SK-N-SH treated with all-trans-retinoic acid at 6 μM for 48 hours (cell line): Measurements from ENCODE around the gene CEP350.

Experiments used
- ATAC-seq: fragments of 200-7000 bp; cut with Tn5 transposase; 3 replicates; pipeline ENCODE4 v1.9.1; 2020; ENCODE audit warnings: mild to moderate bottlenecking, moderate library complexity
- ARNTL ChIP-seq: fragments of 450-650 bp; formaldehyde crosslinking; IDR thresholded peaks from 2 replicates; pipeline ENCODE4 v1.5.0; 2020; ENCODE audit warnings: low read depth, mild to moderate bottlenecking, moderate library complexity, borderline replicate concordance
- BACH2 ChIP-seq: fragments of 250-450 bp; sonication (Bioruptor Pico); IDR thresholded peaks from 2 replicates; pipeline ENCODE4 v1.9.0; 2021; ENCODE audit warnings: mild to moderate bottlenecking, borderline replicate concordance
- CSDC2 ChIP-seq: fragments of 250-450 bp; sonication (Bioruptor Pico); IDR thresholded peaks from 2 replicates; pipeline ENCODE4 v1.5.0; 2020; ENCODE audit warnings: mild to moderate bottlenecking, moderate library complexity
- ESRRG ChIP-seq: fragments of 250-450 bp; sonication (Bioruptor Pico); IDR thresholded peaks from 2 replicates; pipeline ENCODE4 v1.6.1; 2021; ENCODE audit warnings: mild to moderate bottlenecking
- GLIS3 ChIP-seq: fragments of 250-450 bp; sonication (Bioruptor Pico); IDR thresholded peaks from 2 replicates; pipeline ENCODE4 v1.5.0; 2020; ENCODE audit warnings: mild to moderate bottlenecking, moderate library complexity
- ISL1 ChIP-seq: fragments of 250-450 bp; sonication (Bioruptor Pico); IDR thresholded peaks from 2 replicates; pipeline ENCODE4 v2.1.2; 2022; ENCODE audit warnings: mild to moderate bottlenecking, moderate library complexity
- OSR1 ChIP-seq: fragments of 250-450 bp; sonication (Bioruptor Pico); IDR thresholded peaks from 2 replicates; pipeline ENCODE4 v1.8.0; 2022; ENCODE audit warnings: moderate library complexity, mild to moderate bottlenecking, inconsistent platforms
- RARB ChIP-seq: fragments of 250-450 bp; sonication (Bioruptor Pico); IDR thresholded peaks from 2 replicates; pipeline ENCODE4 v1.8.0; 2021; ENCODE audit warnings: mild to moderate bottlenecking, moderate library complexity
- SNAI2 ChIP-seq: fragments of 250-450 bp; sonication (Bioruptor Pico); IDR thresholded peaks from 2 replicates; pipeline ENCODE4 v1.5.0; 2020; ENCODE audit warnings: mild to moderate bottlenecking, moderate library complexity
- TOX ChIP-seq: fragments of 250-450 bp; sonication (Bioruptor Pico); IDR thresholded peaks from 2 replicates; pipeline ENCODE4 v1.8.0; 2021; ENCODE audit warnings: mild to moderate bottlenecking, moderate library complexity, borderline replicate concordance
- ZC3H10 ChIP-seq: fragments of 250-450 bp; sonication (Bioruptor Pico); IDR thresholded peaks from 2 replicates; pipeline ENCODE4 v1.5.1; 2021; ENCODE audit warnings: mild to moderate bottlenecking, moderate library complexity
- ZFP3 ChIP-seq: fragments of 250-450 bp; sonication (Bioruptor Pico); IDR thresholded peaks from 2 replicates; pipeline ENCODE4 v1.5.0; 2020; ENCODE audit warnings: mild to moderate bottlenecking, moderate library complexity
- ZFP30 ChIP-seq: fragments of 450-650 bp; formaldehyde crosslinking; IDR thresholded peaks from 2 replicates; pipeline ENCODE4 v1.5.0; 2022; ENCODE audit warnings: mild to moderate bottlenecking, moderate library complexity
- ZNF565 ChIP-seq: fragments of 450-650 bp; formaldehyde crosslinking; conservative IDR thresholded peaks from 2 replicates; pipeline ENCODE4 v1.5.0; 2020; ENCODE audit warnings: low read depth, mild to moderate bottlenecking, moderate library complexity
- ZNF70 ChIP-seq: fragments of 450-650 bp; formaldehyde crosslinking; IDR thresholded peaks from 2 replicates; pipeline ENCODE4 v1.5.0; 2020; ENCODE audit warnings: mild to moderate bottlenecking, moderate library complexity
- ZNF8 ChIP-seq: fragments of 450-650 bp; formaldehyde crosslinking; IDR thresholded peaks from 2 replicates; pipeline ENCODE4 v1.5.0; 2020; ENCODE audit warnings: mild to moderate bottlenecking, moderate library complexity
- TF ChIP-seq, protein P1 (sequence below): fragments of 250-450 bp; sonication (Bioruptor Pico); IDR thresholded peaks from 2 replicates; pipeline ENCODE4 v1.5.1; 2021; ENCODE audit warnings: mild to moderate bottlenecking, moderate library complexity
- TF ChIP-seq, protein P2 (sequence below): fragments of 250-450 bp; sonication (Bioruptor Pico); IDR thresholded peaks from 2 replicates; pipeline ENCODE4 v1.8.0; 2020; ENCODE audit warnings: mild to moderate bottlenecking, moderate library complexity, borderline replicate concordance
- TF ChIP-seq, protein P3 (sequence below): fragments of 250-450 bp; sonication (Bioruptor Pico); IDR thresholded peaks from 2 replicates; pipeline ENCODE4 v1.5.0; 2020; ENCODE audit warnings: mild to moderate bottlenecking, moderate library complexity
- TF ChIP-seq, protein P4 (sequence below): fragments of 250-450 bp; sonication (Bioruptor Pico); IDR thresholded peaks from 2 replicates; pipeline ENCODE4 v1.8.0; 2021; ENCODE audit warnings: low read depth, mild to moderate bottlenecking, moderate library complexity, borderline replicate concordance

Gene CEP350

GRCh38 chr1:180066150-180066549 lies 111.5 kb downstream of the CEP350 start:
- no peak for ATAC-seq
- TF ChIP-seq RARB (CRISPR knock-in tag) (no peak), OSR1 (CRISPR knock-in tag) (no peak), BACH2 (CRISPR knock-in tag) (no peak), ISL1 (CRISPR knock-in tag) (no peak), ZFP3 (no peak), GLIS3 (CRISPR knock-in tag) (no peak), SNAI2 (CRISPR knock-in tag) (no peak)
- TF ChIP-seq, protein P1, sequence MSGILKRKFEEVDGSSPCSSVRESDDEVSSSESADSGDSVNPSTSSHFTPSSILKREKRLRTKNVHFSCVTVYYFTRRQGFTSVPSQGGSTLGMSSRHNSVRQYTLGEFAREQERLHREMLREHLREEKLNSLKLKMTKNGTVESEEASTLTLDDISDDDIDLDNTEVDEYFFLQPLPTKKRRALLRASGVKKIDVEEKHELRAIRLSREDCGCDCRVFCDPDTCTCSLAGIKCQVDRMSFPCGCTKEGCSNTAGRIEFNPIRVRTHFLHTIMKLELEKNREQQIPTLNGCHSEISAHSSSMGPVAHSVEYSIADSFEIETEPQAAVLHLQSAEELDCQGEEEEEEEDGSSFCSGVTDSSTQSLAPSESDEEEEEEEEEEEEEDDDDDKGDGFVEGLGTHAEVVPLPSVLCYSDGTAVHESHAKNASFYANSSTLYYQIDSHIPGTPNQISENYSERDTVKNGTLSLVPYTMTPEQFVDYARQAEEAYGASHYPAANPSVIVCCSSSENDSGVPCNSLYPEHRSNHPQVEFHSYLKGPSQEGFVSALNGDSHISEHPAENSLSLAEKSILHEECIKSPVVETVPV (CRISPR knock-in tag), result no peak
- TF ChIP-seq, protein P2, sequence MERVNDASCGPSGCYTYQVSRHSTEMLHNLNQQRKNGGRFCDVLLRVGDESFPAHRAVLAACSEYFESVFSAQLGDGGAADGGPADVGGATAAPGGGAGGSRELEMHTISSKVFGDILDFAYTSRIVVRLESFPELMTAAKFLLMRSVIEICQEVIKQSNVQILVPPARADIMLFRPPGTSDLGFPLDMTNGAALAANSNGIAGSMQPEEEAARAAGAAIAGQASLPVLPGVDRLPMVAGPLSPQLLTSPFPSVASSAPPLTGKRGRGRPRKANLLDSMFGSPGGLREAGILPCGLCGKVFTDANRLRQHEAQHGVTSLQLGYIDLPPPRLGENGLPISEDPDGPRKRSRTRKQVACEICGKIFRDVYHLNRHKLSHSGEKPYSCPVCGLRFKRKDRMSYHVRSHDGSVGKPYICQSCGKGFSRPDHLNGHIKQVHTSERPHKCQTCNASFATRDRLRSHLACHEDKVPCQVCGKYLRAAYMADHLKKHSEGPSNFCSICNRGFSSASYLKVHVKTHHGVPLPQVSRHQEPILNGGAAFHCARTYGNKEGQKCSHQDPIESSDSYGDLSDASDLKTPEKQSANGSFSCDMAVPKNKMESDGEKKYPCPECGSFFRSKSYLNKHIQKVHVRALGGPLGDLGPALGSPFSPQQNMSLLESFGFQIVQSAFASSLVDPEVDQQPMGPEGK (CRISPR knock-in tag), result no peak

DNA sequence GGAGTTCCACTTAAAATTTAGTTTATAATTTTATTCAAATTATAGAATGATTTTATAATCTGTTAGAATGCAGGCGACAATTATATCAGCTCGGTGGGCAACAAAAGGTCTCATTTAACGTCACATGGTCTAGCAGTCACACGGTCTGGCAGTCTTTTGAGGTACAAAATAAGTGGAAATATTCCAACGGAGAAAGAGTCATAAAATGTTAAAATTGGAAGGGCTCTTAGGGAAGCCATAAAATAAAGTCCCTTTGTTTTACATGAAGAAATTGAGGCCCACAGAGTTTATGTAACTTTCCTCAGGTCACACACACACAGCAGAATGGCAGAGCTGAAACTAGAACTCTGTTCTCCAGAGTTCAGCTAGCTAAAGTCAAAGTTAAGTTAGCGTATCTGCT lies 115.7 kb downstream of the CEP350 start:
- ATAC-seq, result no peak
- no peak for TF ChIP-seq ZNF565 (CRISPR knock-in tag)
- no peak for TF ChIP-seq OSR1 (CRISPR knock-in tag)
- no peak for TF ChIP-seq ZNF70
- TF ChIP-seq, protein P3, sequence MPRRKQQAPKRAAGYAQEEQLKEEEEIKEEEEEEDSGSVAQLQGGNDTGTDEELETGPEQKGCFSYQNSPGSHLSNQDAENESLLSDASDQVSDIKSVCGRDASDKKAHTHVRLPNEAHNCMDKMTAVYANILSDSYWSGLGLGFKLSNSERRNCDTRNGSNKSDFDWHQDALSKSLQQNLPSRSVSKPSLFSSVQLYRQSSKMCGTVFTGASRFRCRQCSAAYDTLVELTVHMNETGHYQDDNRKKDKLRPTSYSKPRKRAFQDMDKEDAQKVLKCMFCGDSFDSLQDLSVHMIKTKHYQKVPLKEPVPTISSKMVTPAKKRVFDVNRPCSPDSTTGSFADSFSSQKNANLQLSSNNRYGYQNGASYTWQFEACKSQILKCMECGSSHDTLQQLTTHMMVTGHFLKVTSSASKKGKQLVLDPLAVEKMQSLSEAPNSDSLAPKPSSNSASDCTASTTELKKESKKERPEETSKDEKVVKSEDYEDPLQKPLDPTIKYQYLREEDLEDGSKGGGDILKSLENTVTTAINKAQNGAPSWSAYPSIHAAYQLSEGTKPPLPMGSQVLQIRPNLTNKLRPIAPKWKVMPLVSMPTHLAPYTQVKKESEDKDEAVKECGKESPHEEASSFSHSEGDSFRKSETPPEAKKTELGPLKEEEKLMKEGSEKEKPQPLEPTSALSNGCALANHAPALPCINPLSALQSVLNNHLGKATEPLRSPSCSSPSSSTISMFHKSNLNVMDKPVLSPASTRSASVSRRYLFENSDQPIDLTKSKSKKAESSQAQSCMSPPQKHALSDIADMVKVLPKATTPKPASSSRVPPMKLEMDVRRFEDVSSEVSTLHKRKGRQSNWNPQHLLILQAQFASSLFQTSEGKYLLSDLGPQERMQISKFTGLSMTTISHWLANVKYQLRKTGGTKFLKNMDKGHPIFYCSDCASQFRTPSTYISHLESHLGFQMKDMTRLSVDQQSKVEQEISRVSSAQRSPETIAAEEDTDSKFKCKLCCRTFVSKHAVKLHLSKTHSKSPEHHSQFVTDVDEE, result no peak
- TF ChIP-seq, protein P1 (CRISPR knock-in tag), result no peak
- TF ChIP-seq TOX (CRISPR knock-in tag), result no peak
- no peak for TF ChIP-seq SNAI2 (CRISPR knock-in tag)
- TF ChIP-seq CSDC2 (CRISPR knock-in tag), result no peak
- TF ChIP-seq RARB (CRISPR knock-in tag), result no peak
- no peak for TF ChIP-seq ISL1 (CRISPR knock-in tag)
- no peak for TF ChIP-seq ESRRG (CRISPR knock-in tag)
- no peak for TF ChIP-seq ARNTL (CRISPR knock-in tag)
- no peak for TF ChIP-seq ZC3H10 (CRISPR knock-in tag)
- no peak for TF ChIP-seq ZFP30 (CRISPR knock-in tag)
- TF ChIP-seq, protein P4, sequence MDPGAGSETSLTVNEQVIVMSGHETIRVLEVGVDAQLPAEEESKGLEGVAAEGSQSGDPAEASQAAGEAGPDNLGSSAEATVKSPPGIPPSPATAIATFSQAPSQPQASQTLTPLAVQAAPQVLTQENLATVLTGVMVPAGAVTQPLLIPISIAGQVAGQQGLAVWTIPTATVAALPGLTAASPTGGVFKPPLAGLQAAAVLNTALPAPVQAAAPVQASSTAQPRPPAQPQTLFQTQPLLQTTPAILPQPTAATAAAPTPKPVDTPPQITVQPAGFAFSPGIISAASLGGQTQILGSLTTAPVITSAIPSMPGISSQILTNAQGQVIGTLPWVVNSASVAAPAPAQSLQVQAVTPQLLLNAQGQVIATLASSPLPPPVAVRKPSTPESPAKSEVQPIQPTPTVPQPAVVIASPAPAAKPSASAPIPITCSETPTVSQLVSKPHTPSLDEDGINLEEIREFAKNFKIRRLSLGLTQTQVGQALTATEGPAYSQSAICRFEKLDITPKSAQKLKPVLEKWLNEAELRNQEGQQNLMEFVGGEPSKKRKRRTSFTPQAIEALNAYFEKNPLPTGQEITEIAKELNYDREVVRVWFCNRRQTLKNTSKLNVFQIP, result no peak
- TF ChIP-seq, protein P2 (CRISPR knock-in tag), result no peak

DNA sequence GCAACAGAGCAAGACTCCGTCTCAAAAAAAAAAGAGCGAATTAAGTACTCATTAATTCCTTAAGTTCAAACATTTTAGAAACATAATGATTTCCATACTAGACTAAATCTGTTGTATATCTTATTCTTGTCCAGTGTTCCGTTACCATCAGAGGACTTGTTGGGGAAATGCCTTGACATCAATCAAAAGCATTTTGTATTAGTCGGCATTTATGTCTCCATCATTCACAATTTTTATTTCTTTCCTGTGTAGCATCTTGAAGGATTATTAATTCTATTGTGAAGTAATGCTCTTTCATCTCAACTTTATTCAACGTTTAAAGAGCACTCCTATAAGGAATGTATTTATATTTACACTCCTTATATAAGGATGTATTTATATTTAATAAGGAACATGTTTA lies 117.1 kb downstream of the CEP350 start:
- TF ChIP-seq ESRRG (CRISPR knock-in tag) (no peak), ISL1 (CRISPR knock-in tag) (no peak), ZFP3 (no peak), ARNTL (CRISPR knock-in tag) (no peak), ZNF8 (CRISPR knock-in tag) (no peak)
- TF ChIP-seq, protein P1 (CRISPR knock-in tag), result no peak
- ATAC-seq, result no peak
